ENCODE data around the gene ATG4B. TPM values are rescaled to one million over a fixed set of nuclear protein-coding genes. Genes with fewer than 3 reads are reported as not detected.

Gene ATG4B
- total and polyA plus RNA-seq, 2 of the 4 experiments (the other 2 are of a cell fraction), result 113 to 146 TPM

DNA sequence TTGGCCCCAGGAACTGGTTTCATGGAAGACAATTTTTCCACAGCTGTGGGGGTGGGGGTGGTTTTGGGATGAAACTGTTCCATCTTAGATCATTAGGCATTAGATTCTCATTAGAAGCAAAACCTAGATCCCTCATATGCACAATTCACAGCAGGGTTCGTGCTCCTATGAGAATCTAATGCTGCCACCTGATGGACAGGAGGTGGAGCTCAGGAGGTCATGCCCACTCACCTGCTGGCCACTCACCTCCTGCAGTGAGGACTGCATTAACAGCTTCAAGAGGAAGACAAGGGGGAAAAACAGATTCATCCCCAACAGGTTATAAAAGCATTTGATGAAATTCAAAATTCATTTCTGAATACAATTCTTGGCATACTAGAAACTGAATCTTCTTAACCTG, 39.0 kb upstream of the ATG4B start:
- ATAC-seq (ENCODE audit: low read depth) (no peak), DNase-seq (no peak)
- H2BK20ac ChIP-seq (ENCODE audit: low read depth, low read length), result no peak overlapping the region
- in situ Hi-C loops (cut with MboI; ENCODE audit: low sequenced_read_pairs) (no loop called here), dilution Hi-C loops (cut with HindIII; ENCODE audit: low sequenced_read_pairs, unreplicated experiment) (no loop called here), intact Hi-C loops (cut with micrococcal nuclease) (no loop called here)
- H3K4ac ChIP-seq (ENCODE audit: low read depth, low read length), result no peak overlapping the region
- H2BK120ac ChIP-seq (ENCODE audit: low read depth, low read length), result no peak overlapping the region
- H4K91ac ChIP-seq (ENCODE audit: insufficient read depth, low read depth, low read length), result no peak overlapping the region
- H2AK5ac ChIP-seq (ENCODE audit: low read depth, low read length), result no peak overlapping the region
- no peak overlapping the region for H3K4me3 ChIP-seq (ENCODE audit: insufficient read depth, low read depth, low read length)
- no peaks in the 10 kb centered on the region for H3K27me3 ChIP-seq (ENCODE audit: control insufficient read depth, insufficient read depth, low read length)
- no peak for TF ChIP-seq CHD1 (IDR thresholded peaks at IDR 0.05; ENCODE audit: low read depth, low read length)
- no peak overlapping the region for H4K8ac ChIP-seq (ENCODE audit: low read depth in 2 of 2, low read length in 2 of 2)
- H3K14ac ChIP-seq (replicated peaks; ENCODE audit: low read depth, low read length), result no peak overlapping the region
- peak overlapping the region; percentile 52 for H2AK9ac ChIP-seq (replicated peaks; ENCODE audit: low read depth, low read length, poor library complexity)
- peaks cover 8 to 20% of the 10 kb centered on the region in 2 experiments; a peak in 2 of 4 replicates for H3K79me1 ChIP-seq (ENCODE audit: low read depth in 1 of 2, low read length in 2 of 2)
- no peak overlapping the region for H3K27ac ChIP-seq (ENCODE audit: insufficient read depth, low read length)
- ChIA-PET POLR2A (ENCODE audit: unreplicated experiment) (no interaction called here), CTCF (interaction anchor here (0.6 to 1.3 kb wide), 4 partner anchors 8 to 94 kb away, joined by 3 to 4 read pairs (median 4); no protein-coding TSS in a partner anchor)
- no peaks in the 10 kb centered on the region for H3K9me1 ChIP-seq (ENCODE audit: insufficient read depth, low read length)
- H3K23ac ChIP-seq (ENCODE audit: low read depth, low read length), result no peak overlapping the region
- H4K5ac ChIP-seq (ENCODE audit: low read depth, low read length), result no peak overlapping the region
- no peak overlapping the region for H2BK15ac ChIP-seq (ENCODE audit: low read depth, low read length)
- H2AFZ ChIP-seq (replicated peaks; ENCODE audit: low read length, poor library complexity), result no peak overlapping the region
- BruUV-seq (replicated peaks), result TSS peak; percentile 40
- no peaks in the 10 kb centered on the region for H4K20me1 ChIP-seq (ENCODE audit: insufficient read depth, low read length)
- no peak overlapping the region for H3K4me2 ChIP-seq (ENCODE audit: low read depth, low read length)
- no peak overlapping the region for H2BK5ac ChIP-seq (ENCODE audit: low read depth, low read length, poor library complexity, severe bottlenecking)
- no peak overlapping the region for H3K9ac ChIP-seq (ENCODE audit: low read depth, low read length)
- peaks cover 38% of the 10 kb centered on the region for H3K36me3 ChIP-seq (ENCODE audit: control insufficient read depth, insufficient read depth, low read length)
- no peak overlapping the region for H3K18ac ChIP-seq (ENCODE audit: low read depth, low read length)
- WGBS, 2 experiments (ENCODE audit: extremely low coverage in 2 of 2, insufficient read length in 1 of 2), result no CpG with 5 or more reads among the region's 1 CpG
- no peak overlapping the region for H3K56ac ChIP-seq (ENCODE audit: extremely low read depth, insufficient read depth, low read length)
- H3K4me1 ChIP-seq (ENCODE audit: control insufficient read depth, insufficient read depth, low read length), result no peaks in the 10 kb centered on the region; the same call in 1 of the 2 replicates
- H3K9me3 ChIP-seq (ENCODE audit: control insufficient read depth, insufficient read depth, low read length), result no peaks in the 10 kb centered on the region
